Astrocyte of the spinal cord (primary cell): ENCODE measurements around the gene BMAL2.

Source experiments
- DNase-seq: peaks from one replicate; pipeline ENCODE4 v3.0.0; 2011; ENCODE audit warnings: low read depth, low spot score
- H3K4me3 ChIP-seq: 2 replicates; pipeline ENCODE4 v1.5.1; 2011; ENCODE audit warnings: low read depth, mild to moderate bottlenecking, low read length, moderate library complexity
- in situ Hi-C: cut with HindIII; loops from 2 replicates; pipeline ENCODE4 v1.10.0; 2017; ENCODE audit warnings: low sequenced_read_pairs
- TF ChIP-seq, protein P1 (sequence below): IDR thresholded peaks from 2 replicates; pipeline ENCODE4 v1.5.1; 2012; ENCODE audit warnings: low read depth, mild to moderate bottlenecking, low read length, inconsistent platforms

The BMAL2 gene

DNA sequence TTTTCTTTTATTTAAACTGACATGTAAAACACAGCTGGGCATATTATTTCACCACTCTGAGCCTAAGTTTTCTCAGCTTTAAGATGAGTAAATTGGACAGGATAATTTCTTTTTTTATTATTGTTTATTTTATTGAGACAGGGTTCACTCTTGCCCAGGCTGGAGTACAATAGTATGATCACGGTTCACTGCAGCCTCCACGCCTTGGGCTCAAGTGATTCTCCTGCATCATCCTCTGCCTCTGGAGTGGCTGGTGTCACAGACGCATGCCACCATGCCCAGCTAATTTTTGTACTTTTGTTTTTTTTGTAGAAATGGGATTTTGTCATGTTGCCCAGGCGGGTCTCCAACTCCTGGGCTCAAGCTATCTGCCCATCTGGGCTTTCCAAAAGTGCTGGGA, 12.7 kb downstream of the BMAL2 start:
- H3K4me3 ChIP-seq = no peak overlapping the region
- TF ChIP-seq, protein P1, sequence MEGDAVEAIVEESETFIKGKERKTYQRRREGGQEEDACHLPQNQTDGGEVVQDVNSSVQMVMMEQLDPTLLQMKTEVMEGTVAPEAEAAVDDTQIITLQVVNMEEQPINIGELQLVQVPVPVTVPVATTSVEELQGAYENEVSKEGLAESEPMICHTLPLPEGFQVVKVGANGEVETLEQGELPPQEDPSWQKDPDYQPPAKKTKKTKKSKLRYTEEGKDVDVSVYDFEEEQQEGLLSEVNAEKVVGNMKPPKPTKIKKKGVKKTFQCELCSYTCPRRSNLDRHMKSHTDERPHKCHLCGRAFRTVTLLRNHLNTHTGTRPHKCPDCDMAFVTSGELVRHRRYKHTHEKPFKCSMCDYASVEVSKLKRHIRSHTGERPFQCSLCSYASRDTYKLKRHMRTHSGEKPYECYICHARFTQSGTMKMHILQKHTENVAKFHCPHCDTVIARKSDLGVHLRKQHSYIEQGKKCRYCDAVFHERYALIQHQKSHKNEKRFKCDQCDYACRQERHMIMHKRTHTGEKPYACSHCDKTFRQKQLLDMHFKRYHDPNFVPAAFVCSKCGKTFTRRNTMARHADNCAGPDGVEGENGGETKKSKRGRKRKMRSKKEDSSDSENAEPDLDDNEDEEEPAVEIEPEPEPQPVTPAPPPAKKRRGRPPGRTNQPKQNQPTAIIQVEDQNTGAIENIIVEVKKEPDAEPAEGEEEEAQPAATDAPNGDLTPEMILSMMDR = no peak
- no peak for DNase-seq
- in situ Hi-C loops = no loop called here

DNA sequence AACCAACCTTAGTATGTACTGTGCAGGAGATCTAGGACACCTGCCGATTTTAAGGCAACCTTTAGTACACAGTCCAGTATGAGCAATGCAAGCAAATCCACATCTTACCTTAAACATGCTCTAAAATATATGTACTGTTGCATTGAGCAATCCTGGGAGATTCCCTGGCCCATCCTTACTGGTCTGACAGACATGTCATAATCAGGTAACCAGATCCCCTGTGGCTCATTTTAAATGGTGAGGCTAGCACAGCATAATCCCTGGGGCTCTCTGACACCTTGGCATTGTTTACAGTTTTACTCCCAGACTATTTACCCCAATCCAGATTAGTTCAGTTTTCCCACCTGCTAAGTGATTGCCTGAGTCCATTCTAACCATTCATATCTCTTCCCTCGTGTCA, 15.1 kb downstream of the BMAL2 start:
- no peak overlapping the region for H3K4me3 ChIP-seq
- TF ChIP-seq, protein P1 = no peak
- DNase-seq = no peak
- in situ Hi-C loops = no loop called here

DNA sequence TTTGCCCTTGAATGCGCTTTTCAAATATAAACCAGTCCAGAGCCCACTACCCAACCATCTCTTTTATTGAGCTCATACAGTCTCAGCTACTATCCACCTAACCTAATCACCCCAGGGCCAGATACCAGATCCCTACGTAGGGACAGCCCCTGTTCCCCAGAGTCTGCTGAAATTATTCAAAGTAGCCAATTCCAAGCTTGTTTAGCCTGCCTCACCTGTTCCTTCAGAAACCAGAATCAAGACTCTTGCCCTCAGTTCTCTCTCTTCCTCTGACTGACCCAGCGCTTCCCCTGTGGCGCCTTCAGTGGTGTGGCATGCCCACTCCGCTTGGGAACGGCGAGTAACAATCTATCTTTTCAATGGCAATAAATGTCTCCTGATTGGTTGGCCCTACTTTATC, 18.8 kb downstream of the BMAL2 start:
- TF ChIP-seq, protein P1 = no peak
- H3K4me3 ChIP-seq = no peak overlapping the region
- in situ Hi-C loops = no loop called here
- no peak for DNase-seq

DNA sequence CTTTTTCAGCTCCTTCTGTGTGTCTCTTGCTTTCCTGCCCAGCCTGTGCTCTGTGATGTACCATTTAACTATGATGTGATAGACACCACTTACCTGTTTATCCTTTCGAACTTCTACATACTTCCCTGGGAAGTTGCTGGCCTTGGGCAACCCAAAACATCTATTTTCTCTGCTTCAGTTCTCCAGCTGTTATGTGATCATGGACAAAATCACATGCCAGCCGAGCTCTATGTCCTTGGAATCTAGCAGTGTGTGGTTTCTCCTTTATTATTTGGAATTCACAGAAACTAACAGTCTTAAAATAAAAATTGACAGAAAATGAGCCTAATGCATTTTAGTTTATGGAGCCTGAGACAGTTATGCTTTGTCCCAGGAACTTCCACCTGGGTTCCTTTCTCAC, 22.9 kb downstream of the BMAL2 start:
- in situ Hi-C loops = no loop called here
- DNase-seq = no peak
- TF ChIP-seq, protein P1 = no peak
- H3K4me3 ChIP-seq = no peak overlapping the region

DNA sequence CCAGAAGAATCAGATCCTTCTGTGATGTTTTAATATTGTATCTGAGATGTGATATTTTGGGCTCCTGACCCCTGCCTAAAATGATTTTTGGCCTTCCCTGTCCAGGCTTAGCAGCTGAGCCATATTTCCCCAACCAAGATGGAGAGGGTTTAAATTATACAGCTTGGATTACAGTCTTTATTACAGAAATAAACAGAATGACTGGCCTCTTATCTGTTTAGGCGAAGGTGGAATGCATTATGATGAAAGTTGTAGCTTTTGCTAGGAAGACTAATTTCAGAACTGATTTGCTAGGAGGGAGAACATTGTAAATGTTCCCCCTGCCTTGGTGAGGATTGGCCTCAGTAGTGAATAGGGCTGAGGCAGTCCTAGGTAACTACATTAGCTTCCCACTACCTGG, 23.3 kb downstream of the BMAL2 start:
- in situ Hi-C loops = no loop called here
- H3K4me3 ChIP-seq = no peak overlapping the region
- no peak for DNase-seq
- TF ChIP-seq, protein P1 = no peak

DNA sequence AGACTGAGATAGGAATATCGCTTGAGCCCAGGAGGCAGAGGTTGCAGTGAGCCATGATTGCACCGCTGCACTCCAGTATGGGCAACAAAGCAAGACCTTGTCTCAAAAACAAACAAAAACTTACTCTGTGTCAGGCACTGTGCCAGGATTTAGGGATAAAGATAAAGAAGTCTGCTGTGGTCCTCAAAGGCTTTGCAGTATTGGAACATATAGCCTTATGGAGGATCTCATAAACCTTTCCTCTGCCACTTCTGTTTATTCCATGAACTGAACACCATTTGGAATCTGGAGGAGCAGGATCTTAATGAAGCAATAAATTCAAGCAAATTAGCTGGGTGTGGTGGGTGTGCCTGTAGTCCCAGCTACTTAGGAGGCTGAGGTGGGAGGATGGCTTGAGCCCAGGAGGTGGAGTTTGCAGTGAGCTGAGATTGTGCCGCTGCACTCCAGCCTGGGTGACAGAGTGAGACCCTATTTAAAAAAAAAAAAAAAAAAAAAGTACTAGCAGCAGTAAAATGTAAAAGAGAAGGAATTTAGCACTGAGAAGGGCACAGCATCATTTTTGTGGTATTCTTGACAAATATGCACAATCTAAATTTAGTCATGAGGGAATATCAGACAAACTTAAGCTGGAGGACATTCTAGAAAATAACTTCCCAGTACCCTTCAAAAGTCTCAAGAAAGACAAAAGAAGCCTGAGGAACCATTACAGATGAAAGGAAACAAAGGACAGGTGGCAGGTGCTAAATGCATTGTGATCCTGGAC, 27.1 kb downstream of the BMAL2 start:
- no peak overlapping the region for H3K4me3 ChIP-seq
- DNase-seq = no peak
- TF ChIP-seq, protein P1 = no peak
- in situ Hi-C loops = no loop called here

DNA sequence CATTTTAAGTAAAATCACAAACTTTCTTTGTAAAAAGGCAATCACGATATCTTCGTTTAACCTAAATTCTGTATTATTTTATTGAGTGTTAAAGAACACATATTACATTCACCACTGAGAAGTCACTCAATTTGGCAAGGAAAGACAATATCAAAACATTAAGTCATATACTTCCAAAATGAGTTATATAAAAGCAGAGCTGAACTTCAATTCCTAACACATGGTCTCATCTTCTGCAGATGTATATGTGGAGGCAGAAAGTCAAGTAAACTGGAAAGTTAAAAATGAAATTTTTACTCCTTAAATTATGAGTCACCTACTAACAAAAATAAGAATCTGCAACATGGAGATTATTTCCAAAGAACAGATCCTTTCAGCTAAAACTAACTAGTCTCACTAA, 28.7 kb downstream of the BMAL2 start:
- in situ Hi-C loops = no loop called here
- DNase-seq = peak; percentile 10
- H3K4me3 ChIP-seq = no peak overlapping the region
- TF ChIP-seq, protein P1 = no peak
